HG03139 (cell line): ENCODE data around the gene GLIS1.
A peak's percentile ranks its signal among the peaks of the same experiment; 100 is the strongest.
"Not testable (repeated sequence)": the region's sequence is repeated elsewhere in the genome, so short reads cannot be mapped to it uniquely, and the experiment has no call there.

Experiments
- ATAC-seq: cut with Tn5 transposase; IDR thresholded peaks from one replicate; pipeline ENCODE4 v1.9.1; 2021; ENCODE audit not compliant: unreplicated experiment

Gene GLIS1

GRCh38 chr1:53739109-53739681 is at the start of gene GLIS1:
Gene GLIS1, minus strand, starts transcription at chr1:53739164. Its CDS starts 1,100 bp downstream, at chr1:53738064.
- peak; percentile 91 for ATAC-seq

DNA sequence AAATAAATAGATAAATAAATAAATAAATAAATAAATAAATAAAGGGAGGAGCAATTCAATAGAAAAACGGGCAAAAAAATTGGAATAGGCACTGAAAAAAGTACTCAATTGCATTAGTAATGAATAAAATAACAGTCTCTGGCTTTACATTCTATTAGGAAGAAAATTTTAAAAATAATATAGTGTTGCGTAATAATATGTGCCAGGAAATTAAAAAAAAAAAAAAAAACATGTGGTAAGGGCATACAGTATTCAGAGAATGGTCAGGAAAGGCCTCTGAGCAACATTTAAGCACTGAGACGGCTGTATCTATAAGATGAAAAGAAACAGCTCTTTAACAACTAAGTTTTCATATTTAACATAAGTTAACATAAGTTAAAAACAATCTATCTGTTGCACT is 48.7 kb upstream of the GLIS1 start:
- ATAC-seq = no peak

GRCh38 chr1:53783056-53783455 is 44.1 kb upstream of the GLIS1 start:
- ATAC-seq = no peak

DNA sequence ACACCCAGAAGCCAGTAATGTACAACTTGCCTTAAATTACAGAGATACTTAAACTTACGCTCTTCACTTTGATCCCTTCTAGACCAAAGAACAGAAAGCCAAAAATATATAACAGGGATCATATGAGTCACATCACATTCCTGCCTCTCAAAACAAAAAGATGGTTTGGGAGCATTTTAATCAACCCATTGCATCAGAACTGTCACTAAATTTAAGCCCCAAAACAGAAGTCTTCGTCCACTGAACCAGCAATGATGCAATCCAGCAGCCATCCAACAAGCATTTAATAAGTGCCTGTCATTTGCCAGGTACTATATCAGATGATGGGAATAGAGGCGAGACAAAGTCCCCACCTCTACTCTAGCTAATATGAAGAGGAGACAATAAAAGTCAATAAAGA is 42.7 kb upstream of the GLIS1 start:
- no peak for ATAC-seq

GRCh38 chr1:53777272-53777671 is 38.3 kb upstream of the GLIS1 start:
- ATAC-seq = no peak

- no peak for ATAC-seq
Measured at GRCh38 chr1:53771648-53772047, 32.7 kb upstream of the GLIS1 start.

DNA sequence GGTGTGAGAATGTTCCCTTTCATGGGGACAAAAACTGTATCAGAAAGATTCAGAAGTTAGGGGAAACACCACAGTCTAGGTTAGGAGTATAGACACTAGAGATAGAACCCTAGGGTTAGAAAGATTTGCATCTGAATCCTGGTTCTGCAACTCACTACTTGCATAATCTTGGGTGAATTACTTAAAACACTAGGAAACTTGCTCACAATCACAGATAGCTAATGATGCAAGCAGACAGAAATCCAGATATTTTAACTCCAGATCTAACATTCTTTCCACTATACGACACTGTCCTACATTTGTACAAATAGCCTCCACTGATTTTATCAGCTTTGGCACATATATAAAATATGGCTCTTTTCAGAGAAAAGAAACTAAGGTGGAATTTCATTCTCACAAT is 30.8 kb upstream of the GLIS1 start:
- no peak for ATAC-seq

DNA sequence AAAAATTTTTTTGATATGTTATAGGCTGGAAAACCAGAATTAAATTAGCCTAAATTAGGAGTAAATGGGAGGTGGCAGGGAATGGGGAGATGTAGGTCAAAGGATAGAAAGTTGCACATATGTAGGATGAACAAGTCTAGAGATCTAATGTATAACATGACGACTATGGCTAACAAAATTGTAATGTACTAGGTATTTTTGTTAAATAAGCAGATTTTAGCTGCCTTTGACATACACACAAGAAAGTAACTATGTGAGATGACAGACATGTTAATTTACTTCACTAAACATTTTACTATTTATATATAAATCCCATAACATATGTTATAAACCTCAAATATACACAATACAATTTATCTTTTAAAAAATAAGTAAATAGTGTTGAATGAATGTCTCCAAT is 30.2 kb upstream of the GLIS1 start:
- no peak for ATAC-seq

DNA sequence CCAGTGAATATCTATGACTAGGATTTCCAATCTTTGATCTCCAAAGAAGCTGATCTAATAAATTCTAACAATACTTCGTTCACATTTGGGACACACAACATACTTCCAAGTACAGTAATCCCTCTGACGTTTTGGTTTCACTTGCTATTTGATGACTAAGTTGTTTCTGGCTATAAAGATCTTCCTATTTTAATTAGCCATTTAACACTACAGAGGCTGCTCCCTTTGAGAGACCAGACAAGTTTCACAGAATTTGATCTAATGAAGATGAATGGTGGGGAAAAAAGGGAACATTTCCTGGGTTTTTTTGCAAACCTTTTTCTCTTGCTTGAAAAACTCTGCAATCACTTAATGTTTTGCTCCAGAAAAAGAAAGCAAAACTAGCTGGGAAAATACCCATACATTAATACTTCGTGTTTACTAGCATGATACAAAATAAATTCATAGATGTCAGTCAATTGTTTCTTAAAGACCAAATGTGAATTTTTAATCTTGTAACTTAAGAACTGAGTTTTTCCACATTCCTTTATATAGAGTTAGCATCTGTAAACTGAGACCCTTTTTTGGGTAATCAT is 28.0 kb upstream of the GLIS1 start:
- ATAC-seq = no peak

- ATAC-seq = no peak
Measured at GRCh38 chr1:53766194-53766742, 27.3 kb upstream of the GLIS1 start.

GRCh38 chr1:53765657-53766056 is 26.7 kb upstream of the GLIS1 start:
- ATAC-seq = no peak

DNA sequence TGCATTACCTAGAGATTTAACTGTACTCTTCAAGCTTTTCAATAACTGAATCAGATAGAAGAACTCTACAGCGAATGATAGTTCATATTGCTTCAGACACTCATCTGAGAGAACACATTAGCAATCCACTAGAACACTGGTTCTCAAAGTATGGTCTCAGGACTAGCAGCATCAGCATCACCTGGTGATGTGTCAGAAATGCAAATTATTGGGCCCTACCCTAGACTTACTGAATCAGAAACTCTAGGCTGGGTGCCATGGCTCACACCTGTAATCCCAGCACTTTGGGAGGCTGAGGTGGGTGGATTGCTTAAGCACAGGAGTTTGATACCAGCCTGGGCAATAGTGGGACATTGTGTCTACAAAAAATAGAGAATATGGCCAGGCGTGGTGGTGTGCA is 24.9 kb upstream of the GLIS1 start:
- ATAC-seq = no peak

DNA sequence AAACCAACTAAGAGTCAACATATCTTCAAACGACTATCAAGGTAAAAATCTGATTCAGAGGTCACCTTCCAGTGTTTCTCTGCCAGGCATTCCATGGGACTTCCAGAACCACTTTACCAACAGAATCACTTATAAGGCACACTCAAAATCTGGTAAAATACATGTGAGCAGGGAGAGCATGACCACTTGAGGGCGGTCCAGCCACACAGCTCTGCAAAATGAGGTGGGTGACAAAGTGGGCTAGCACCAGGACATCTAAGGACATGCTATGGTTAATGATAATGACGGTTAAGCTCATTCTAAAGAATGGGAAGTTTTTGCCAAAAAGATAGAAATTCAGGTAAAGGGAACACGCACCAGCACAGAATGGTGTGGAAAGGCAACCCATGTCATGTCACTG is 24.5 kb upstream of the GLIS1 start:
- no peak for ATAC-seq

- ATAC-seq = not testable (repeated sequence)
Measured at GRCh38 chr1:53760497-53760896, 21.5 kb upstream of the GLIS1 start.

DNA sequence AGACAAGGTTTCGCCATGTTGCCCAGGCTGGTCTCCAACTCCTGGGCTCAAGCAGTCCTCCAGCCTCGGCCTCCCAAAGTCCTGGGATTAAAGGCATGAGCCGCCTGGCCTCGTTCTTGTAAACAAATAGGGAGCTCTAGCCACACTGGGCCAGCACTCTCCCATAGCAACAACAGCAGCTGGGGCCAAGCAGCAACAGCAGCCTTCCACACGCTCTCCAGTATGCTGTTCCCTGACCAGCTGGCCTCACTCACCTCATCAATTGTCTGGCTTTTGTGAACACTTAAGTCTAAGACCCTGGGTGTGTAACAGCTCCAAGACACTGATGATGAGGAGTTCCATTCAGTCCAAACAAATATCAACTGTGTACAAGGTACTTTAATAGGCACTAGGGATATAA is 16.9 kb upstream of the GLIS1 start:
- ATAC-seq = no peak

DNA sequence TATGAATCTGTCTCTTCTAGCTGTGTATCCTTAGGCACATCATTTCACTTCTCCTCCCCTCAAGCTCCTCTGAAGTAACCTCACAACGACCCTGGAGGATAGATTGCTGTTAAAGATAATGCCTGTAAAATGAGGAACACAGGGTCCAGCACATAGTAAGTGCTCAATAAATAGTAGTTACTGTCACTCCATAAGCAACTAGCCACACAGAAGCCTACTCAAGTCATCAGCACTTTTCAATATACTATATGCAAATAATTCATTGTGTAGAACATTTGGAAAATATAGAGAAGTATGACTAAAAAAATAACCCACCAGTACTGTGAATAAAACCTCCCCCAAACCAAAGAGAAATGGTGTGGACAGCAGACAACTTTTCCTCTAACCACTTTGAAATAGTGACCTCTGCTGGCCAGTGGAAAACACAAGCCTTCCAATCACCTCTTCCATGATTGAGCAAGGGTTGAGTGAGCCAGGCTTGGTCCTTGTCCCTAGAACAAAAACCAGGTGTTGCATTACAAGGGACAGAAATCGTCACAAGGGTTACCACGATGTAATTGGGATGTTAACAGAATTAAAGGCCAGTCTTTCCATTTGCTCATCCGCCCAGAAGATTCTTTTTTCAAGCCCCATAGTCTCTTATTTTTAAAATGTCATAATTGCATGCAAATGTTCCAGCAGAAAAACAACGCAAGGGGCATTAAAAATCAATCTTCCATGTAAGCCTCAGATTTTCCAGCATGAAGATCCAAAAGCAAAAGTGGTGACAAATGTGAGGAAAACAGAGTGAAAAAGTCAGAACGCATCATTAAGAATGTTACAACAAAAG is 15.7 kb upstream of the GLIS1 start:
- ATAC-seq = no peak

GRCh38 chr1:53752281-53752680 is 13.3 kb upstream of the GLIS1 start:
- ATAC-seq = no peak

DNA sequence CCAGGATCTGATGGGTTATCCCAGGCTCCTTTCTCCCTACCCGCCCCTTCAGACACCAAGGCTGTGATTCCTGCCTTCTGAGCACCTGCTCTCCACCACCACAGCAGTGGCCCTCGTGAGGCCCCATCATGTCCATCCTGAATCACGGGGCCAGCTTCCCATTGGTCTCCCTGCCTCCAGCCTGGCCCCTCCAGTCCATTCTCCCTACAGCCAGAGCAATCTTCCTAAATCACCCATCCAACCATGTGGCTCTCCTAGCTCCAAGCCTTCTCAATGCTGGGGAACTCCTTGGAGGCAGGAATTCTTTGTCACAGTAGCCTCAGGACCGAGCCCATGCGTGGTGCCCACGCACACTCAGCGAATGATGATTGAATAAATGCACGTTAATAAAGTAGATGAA is 8.9 kb upstream of the GLIS1 start:
- no peak for ATAC-seq

- no peak for ATAC-seq
Measured at GRCh38 chr1:53740621-53741105, 1.7 kb upstream of the GLIS1 start.

DNA sequence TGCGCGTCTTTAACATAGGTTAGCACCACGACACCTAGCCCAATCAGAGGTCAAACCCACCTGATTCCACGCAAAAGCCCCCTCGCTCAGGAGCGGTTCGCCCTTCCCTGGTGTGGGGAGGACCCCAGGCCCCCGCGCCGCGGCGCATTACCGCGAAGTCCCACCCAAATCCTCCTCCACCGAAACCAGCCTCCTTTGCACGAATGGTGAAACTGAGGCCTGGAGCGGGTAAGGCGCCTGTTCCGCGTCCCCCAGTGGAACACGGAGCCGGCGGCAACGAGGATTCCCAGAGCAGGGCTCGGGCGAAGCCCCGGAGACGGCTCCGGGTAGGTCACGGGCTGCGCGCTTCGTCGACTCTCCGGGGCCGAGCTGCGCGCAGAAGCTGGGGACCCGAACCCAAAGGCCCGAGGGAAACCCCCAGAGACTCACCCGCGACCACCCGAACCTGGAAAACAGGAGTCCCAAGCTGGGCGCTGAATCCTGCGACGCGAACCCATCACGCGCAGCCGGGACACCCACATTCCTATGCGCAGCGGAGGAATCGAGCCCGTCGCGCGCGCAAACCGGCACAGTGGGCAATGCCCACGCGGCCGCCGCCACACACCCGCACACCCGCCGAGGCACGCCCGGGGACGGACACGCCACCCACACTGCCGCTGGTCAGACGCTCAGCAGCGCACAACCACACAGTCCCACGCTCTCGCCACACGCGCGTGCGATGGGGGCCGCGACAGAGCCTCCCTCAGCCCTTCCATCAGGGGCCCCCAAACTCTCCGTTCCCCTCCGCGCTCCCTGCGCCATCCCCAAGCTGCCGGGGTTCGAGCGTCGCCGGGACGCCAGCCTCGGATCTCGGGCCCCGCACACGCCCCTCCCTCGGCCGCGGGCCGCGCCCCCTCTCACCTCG is 507 bp downstream of the GLIS1 start:
- no peak for ATAC-seq

DNA sequence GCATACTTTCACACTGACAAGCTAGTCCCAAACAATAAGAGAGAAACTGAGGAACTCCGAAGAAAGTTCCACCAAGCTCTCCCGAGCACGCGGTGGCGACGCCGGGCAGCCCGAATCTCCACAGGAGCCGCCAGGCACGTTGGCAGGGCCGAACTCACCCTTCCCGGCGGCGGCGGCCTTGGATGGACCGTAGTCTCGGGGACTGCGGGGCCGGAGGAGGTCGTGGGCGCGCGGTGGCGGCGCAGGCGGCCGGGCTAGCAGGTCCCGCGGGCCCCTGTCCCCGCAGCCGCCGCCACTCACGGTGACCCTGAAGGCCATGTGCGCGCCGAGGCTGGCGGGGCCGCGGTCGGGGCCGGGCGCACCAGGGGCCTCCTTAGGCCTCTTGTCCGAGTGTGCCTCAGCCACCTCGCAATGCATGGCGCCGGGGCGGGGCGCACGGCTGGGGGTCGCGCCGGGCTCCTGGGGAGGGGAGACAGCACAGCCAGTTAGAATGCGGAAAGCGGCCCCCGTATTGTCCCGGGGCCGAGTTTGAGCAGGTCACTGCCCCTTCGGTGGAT is 1.2 kb downstream of the GLIS1 start:
- no peak for ATAC-seq
